Activated T-cell treated with anti-CD3 and anti-CD28 coated beads, Interleukin-2, amount 50 U/mL, for 4 hours (primary cell): ENCODE results near the gene ACD. TPM values are rescaled to one million over a fixed set of nuclear protein-coding genes. Genes with fewer than 3 reads are reported as not detected.

ENCODE experiments used
- ATAC-seq, 2 donors: fragments of 200-7000 bp; cut with Tn5 transposase; one replicate each; pipeline ENCODE4 v1.10.0; 2021
- DNase-seq: peaks from one replicate; pipeline ENCODE4 v3.0.0-alpha.2; 2020
- H3K27me3 Mint-ChIP-seq: one replicate; pipeline ENCODE4 v1.8.0; 2021; ENCODE audit warnings: low read depth, mixed read lengths
- H3K36me3 Mint-ChIP-seq: one replicate; pipeline ENCODE4 v1.8.0; 2022; ENCODE audit warnings: mixed read lengths; ENCODE audit not compliant: insufficient read depth
- H3K4me1 Mint-ChIP-seq: one replicate; pipeline ENCODE4 v1.8.0; 2021; ENCODE audit warnings: low read depth, mixed read lengths
- H3K4me3 Mint-ChIP-seq: one replicate; pipeline ENCODE4 v1.8.0; 2021; ENCODE audit warnings: mild to moderate bottlenecking, moderate library complexity, mixed read lengths
- H3K9me3 Mint-ChIP-seq: one replicate; pipeline ENCODE4 v1.8.0; 2021; ENCODE audit warnings: mixed read lengths
- total RNA-seq, 3 donors: library from RNA; stranded (reverse); gene quantifications; one replicate each; pipeline ENCODE4 v1.2.1, GENCODE V29; 2021

ACD gene
- total RNA-seq, 3 donors from 2014 or later, result 87.5 to 89.7 (median 89.4) TPM

DNA sequence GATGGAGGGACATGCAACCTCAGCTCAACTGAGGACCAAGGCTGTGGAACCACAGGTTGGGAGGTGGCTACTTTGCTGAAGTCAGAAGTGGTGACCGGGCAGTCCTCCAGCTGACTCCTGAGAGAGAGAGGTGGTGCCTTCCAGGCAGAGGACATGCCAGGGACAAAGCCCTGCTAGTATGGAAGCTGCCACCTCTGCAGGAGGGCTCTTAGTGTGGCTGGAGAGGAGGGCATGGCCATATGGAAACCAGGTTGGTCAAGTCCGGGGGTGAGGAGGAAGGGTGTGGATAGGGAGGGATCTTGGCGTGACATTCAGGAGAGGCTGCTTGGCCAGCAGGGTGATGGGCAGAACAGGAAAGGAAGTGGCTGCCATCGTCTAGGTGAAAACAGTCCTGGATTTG, 12.2 kb upstream of the ACD start:
- no peak for ATAC-seq
- H3K4me3 Mint-ChIP-seq, result no peak overlapping the region
- H3K9me3 Mint-ChIP-seq, result no peaks in the 10 kb centered on the region

DNA sequence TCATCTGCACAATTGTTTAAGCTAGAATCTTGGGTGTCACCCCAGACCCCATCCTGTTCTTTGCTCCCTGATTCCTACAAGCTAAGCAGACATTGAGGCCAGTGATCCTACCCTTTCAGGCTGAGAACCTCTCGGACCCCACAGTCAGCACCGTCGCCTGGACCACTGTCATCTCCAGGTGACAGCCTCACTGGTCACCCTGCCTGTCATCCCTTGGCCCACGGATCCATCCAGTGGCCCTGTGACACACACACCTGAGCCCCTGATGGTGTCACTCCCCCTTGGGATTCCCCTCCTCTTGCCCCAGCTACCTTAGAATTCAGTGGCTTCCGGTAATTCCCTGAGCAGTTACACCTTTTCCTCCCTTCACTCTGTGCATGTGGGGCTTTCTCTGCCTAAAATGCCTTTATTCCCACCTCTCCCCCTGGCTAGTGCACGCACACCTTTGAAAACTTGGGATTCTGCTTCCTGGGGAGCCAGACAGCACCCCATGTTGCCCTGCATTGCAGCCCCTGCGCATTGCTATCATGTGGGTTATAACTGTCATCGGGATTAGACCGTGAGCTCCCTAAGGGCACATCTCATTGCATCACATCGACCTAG, 9.5 kb upstream of the ACD start:
- Mint-ChIP-seq H3K27me3 (no peaks in the 10 kb centered on the region), H3K4me3 (no peak overlapping the region), H3K9me3 (no peaks in the 10 kb centered on the region), H3K36me3 (no peaks in the 10 kb centered on the region), H3K4me1 (peaks cover 18% of the 10 kb centered on the region)
- DNase-seq, result no peak
- no peak for ATAC-seq

More for the DNA sequence above, 12.2 kb upstream of the ACD start:
- H3K36me3 Mint-ChIP-seq, result no peaks in the 10 kb centered on the region
- H3K4me1 Mint-ChIP-seq, result peaks cover 10% of the 10 kb centered on the region
- no peak for DNase-seq
- H3K27me3 Mint-ChIP-seq, result no peaks in the 10 kb centered on the region

DNA sequence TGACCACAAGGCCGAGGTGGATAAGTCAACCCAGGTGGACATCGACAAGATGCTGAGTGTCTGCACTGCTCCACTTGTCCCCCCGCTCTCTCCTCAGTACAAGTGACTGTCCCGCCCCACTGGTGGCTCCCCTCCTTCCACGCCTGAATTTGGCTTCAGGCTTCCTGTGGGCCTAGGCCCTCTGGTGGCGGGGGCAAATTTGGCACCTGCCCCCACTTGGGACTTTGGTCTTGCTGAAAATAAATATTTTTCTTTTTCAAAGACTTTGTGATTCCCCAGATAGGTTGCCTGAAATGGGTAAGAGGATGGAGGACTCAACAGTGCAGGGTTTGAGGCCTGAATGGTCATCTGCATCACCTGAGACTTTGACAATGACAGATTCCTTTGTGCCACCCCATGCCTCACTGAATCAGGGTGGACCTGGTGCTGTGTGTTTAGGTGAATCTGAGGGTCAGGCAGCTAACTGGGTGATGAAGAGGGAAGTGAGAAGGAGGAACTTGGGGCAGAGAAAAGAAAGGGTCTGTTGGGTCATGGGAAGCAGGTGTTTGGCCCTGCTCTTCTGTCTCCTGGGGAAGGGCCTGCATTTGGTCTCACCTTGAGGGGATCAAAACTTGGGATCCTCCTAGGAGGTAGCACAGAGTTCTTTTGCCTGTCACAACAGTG, 8.6 kb upstream of the ACD start:
- H3K27me3 Mint-ChIP-seq, result no peaks in the 10 kb centered on the region
- H3K4me1 Mint-ChIP-seq, result peaks cover 20% of the 10 kb centered on the region
- peaks cover 2% of the 10 kb centered on the region for H3K36me3 Mint-ChIP-seq
- DNase-seq (no peak), ATAC-seq (peak in 1 of 2 donors; percentile 8)
- H3K9me3 Mint-ChIP-seq, result no peaks in the 10 kb centered on the region
- peak overlapping the region; percentile 29 for H3K4me3 Mint-ChIP-seq

DNA sequence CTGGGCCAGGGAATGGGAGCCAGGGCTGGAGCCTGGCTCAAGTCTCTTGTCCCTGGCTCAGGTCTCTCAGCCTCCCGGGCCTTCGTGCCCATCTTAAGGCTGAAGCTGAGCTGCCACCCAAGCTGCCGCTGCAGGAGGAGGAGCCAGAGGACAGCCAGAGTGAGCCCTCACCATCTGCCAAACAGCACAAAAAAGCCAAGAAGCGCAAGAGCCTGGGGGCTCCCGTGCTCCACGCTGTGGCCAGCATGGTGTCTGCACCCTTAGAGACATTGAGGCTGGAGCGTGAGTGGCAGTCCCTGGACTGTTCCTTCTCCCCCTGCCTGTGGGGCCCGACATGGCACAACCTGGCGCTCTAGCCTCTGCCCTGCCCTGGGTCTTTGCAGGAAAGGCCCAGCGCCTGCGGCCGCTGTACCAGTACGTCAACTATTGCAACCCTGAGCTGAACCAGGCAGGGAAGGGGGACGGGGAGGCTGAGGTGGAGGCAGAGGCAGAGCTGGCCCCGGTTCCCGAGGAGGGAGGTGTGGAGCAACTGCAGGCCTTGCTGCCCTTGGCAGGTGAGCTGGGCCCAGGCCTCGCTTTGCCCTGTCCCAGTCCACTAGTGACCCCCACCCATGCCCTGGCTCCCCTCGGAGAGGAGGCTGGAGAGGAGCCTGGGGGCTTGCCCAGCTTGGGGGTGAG, 7.9 kb upstream of the ACD start:
- Mint-ChIP-seq H3K36me3 (peaks cover 2% of the 10 kb centered on the region), H3K4me3 (peak overlapping the region; percentile 82), H3K4me1 (peaks cover 20% of the 10 kb centered on the region), H3K9me3 (no peaks in the 10 kb centered on the region), H3K27me3 (no peaks in the 10 kb centered on the region)
- ATAC-seq (peak; percentile 85 to 86), DNase-seq (peak; percentile 75)

DNA sequence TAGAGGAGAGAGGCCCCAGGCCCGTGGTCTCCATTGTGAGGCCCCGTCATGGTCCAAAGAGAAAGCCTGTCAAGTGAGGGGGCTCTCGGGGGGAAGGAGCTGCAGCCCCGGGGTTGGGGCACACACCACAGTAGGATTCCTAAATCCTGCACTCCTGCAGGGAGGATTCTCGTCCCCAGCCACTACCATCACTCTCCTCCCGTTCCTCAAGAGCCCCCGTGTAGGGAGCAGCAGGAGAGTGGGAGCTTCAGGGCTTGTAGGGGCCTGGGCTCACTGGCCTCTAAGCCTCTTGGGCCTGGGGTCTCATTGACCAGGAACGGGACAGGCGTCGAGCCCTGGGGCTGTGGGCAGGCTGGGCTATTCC, 7.4 kb upstream of the ACD start:
- DNase-seq (no peak), ATAC-seq (no peak)
- Mint-ChIP-seq H3K4me3 (peak overlapping the region; percentile 82), H3K36me3 (peaks cover 2% of the 10 kb centered on the region), H3K9me3 (no peaks in the 10 kb centered on the region), H3K4me1 (peaks cover 18% of the 10 kb centered on the region), H3K27me3 (no peaks in the 10 kb centered on the region)

DNA sequence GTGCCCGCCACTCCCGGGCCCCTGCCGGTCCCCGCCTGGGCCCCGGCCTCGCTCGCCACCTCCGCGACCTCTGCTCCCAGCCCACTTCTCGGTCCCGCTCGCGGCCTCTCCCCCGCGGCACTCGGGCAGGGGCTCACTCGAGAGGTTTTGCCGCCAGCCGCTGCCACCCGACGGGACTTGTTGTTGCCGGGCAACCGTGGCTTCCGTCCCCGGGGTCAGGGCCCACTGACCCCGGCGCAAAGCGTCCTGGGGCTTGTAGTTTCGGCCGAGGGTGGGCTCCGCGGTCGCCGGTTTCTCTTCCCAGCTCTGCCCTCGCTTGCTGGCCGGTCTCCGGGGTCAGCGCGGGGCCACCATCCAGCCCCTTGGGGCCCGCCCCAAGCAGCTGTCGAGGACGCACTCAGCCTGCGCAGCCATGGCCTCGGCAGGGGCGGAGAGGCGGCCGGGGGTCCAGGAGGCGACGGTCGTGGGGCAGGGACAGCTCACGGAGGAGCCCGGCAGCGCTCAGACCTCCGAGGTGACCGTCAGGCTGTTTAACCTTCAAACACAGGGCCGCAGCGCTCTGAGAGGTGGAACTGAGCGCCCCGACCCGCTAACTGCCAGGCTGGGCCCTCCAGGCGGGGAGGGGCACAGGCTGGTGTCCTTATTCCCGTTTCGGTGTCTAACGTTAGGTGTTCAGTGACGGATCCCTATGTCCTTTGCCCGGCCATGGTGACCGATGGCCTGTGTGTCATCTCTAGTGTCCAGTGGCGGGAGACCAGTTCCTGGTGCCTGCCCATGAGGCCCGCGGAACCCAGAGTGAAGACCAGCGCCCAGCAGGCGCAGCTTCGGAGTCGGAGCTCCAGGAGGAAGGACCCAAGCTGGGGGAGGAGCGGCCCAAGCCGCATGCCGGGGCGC, 6.7 kb upstream of the ACD start, which contains the start of the genes C16orf86 and ENKD1:
Gene C16orf86 (plus strand): TSS at position 256 of the 894 bp plus-strand sequence. CDS start 157 bp downstream, at position 413.
Gene ENKD1 (minus strand): TSS at position 192 of the 894 bp plus-strand sequence. CDS start 308 bp downstream, outside the sequence.
- Mint-ChIP-seq H3K4me1 (peaks cover 18% of the 10 kb centered on the region), H3K9me3 (no peaks in the 10 kb centered on the region), H3K27me3 (no peaks in the 10 kb centered on the region), H3K4me3 (peak within 1 kb of the TSS; percentile 82), H3K36me3 (peaks cover 2% of the 10 kb centered on the region)
- DNase-seq (peak; percentile 74), ATAC-seq (peak; percentile 73 to 80)

DNA sequence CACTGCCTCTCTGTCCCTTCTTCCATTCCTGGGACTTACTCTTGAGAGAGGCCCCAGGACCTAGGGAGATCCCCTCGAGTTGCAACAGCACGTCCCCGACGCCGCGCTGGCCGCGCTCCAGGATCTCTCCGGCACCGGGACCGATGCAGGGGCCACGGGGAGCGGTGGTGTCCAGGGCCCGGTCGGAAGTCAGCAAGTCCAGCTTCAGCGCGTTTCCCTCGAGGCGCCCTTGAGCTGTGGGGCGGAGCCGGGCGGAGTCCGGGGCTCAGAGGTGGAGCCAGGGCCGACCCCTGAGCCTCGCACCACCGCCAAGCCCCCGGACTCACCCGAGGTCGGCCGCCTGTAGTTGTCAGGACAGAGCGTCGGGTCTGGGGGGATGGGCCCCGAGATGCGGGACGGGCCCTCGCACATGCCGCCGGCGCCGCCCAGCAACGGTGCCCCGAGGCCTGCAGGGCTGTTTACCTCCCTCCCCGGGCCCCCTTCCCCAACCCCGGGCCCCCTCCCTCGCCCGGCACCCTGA, 6.0 kb upstream of the ACD start:
- peaks cover 2% of the 10 kb centered on the region for H3K36me3 Mint-ChIP-seq
- H3K27me3 Mint-ChIP-seq, result no peaks in the 10 kb centered on the region

DNA sequence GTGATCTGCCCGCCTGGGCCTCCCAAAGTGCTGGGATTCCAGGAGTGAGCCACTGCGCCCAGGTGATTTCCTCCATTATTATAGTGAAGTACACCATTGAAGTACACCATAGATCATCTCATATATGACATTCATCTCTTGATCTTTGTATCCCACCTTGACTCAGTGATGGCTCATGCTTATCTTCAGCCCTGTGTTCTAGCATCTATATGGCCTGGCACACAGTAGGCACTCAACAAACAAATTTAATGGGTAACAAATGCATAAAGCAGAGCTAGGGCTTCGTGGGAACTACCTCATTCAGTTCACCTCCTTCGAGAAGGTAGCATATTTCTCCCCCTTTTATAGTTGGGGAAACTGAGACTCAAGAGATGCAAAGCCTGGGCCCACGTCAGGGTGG, 5.5 kb upstream of the ACD start:
- no peaks in the 10 kb centered on the region for H3K9me3 Mint-ChIP-seq
- peaks cover 2% of the 10 kb centered on the region for H3K36me3 Mint-ChIP-seq
- peaks cover 26% of the 10 kb centered on the region for H3K4me1 Mint-ChIP-seq
- ATAC-seq, result no peak
- DNase-seq, result no peak
- H3K4me3 Mint-ChIP-seq, result peak overlapping the region; percentile 77
- H3K27me3 Mint-ChIP-seq, result no peaks in the 10 kb centered on the region

More for the DNA sequence above, 6.0 kb upstream of the ACD start:
- Mint-ChIP-seq H3K4me1 (peaks cover 25% of the 10 kb centered on the region), H3K9me3 (no peaks in the 10 kb centered on the region), H3K4me3 (peak overlapping the region; percentile 77)
- DNase-seq (no peak), ATAC-seq (peak; percentile 6 to 9)

DNA sequence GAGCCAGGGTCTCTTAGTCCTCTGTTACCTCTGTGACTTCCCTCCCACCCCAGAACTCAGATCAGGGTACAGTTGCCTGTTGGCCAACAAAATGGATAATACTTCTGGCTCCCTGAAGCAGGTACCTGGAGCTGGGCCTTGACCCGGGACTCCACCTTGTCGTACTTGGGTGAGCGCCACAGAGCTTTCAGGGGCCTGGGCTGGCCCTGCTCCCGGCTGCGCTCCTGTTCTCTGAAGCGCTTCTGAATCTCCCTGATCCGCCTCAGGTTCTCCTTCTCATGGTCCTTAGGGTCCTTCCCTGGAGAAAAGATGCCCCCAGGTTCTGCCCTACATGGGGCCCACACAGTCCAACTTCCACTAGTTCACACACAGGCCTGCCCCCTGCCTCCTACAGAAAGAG, 4.8 kb upstream of the ACD start:
- H3K36me3 Mint-ChIP-seq, result peaks cover 2% of the 10 kb centered on the region
- ATAC-seq, result no peak
- DNase-seq, result no peak
- peak overlapping the region; percentile 33 for H3K4me3 Mint-ChIP-seq
- no peaks in the 10 kb centered on the region for H3K9me3 Mint-ChIP-seq
- peaks cover 26% of the 10 kb centered on the region for H3K4me1 Mint-ChIP-seq
- H3K27me3 Mint-ChIP-seq, result no peaks in the 10 kb centered on the region

DNA sequence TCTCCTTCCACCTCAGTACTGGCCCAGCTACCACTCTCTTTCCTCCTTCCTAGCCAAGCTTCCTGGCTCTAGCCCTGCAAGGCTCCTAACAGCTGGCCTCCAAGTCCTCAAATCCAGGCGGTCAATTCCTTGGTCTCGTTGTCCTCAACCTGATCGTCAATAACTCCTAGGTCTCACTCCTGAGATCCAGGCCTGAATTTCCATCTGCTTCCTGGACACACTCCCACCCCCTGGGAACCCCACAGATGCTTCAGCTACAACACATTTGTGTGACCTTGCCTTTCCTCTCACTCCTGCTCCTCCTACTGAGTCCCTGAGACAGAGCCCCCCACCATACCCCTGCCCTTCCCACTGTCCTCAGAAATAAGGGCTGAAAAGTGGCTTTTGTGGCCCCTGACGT, 4.2 kb upstream of the ACD start:
- Mint-ChIP-seq H3K9me3 (no peaks in the 10 kb centered on the region), H3K27me3 (no peaks in the 10 kb centered on the region), H3K4me3 (peak overlapping the region; percentile 33), H3K36me3 (peaks cover 2% of the 10 kb centered on the region), H3K4me1 (peaks cover 26% of the 10 kb centered on the region)
- ATAC-seq, result no peak
- DNase-seq, result no peak

DNA sequence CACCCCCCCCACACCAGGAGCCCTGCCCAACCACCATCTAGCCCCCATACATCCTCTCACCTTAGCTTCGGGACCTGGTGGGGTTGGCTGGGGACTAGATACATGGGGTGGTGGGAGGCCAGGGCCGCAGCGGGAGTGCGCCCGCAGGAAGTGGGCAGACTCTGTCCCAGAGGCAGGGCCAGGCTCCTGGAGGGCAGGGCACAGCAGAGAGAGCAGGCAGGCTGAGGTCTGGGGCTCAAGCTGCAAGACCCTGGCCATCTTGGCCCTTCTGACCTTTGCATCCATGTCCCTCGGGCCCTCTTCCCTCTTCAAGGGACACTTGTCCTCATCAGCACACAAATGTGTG, 3.8 kb upstream of the ACD start:
- no peak for ATAC-seq
- H3K4me1 Mint-ChIP-seq, result peaks cover 28% of the 10 kb centered on the region
- no peaks in the 10 kb centered on the region for H3K27me3 Mint-ChIP-seq
- H3K36me3 Mint-ChIP-seq, result peaks cover 2% of the 10 kb centered on the region
- DNase-seq, result no peak
- no peaks in the 10 kb centered on the region for H3K9me3 Mint-ChIP-seq
- H3K4me3 Mint-ChIP-seq, result no peak overlapping the region

DNA sequence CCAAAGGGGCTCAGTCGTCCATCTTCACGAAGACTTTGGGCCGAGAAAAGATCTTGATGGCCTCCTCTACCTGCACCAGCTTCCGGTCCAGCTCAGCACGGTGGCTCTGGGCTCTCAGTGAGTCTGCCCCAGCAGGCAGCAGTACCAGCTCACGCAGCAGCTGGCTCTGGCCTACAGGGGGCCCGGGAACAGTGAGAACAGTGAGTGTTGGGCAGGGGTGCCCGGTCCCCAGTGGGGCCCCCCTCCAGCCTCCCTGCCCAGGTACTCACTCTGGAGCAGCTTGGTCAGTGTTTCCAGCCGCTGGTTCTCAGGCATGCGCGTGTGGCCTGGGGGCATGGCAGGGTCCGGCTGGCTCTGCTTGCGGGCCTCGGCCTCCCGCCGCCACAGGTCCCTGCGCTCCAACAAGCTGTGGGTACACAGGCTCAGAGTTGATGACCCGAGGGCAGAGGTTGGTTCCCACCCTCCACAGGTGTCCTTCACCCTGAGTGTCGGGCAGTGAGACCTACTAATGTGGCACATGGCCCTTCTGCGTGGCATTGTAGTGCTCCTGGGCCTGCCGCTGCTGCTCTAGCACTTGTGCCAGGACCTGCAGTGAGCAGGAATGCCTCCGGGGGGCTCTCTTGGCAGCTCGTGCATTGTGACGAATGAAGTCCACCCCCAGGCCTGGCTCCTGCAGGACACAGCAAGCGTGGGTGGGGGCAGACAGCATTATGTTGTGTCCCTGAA, 3.3 kb upstream of the ACD start:
- H3K36me3 Mint-ChIP-seq, result peaks cover 2% of the 10 kb centered on the region
- no peak for DNase-seq
- H3K9me3 Mint-ChIP-seq, result no peaks in the 10 kb centered on the region
- no peaks in the 10 kb centered on the region for H3K27me3 Mint-ChIP-seq
- ATAC-seq, result no peak
- H3K4me1 Mint-ChIP-seq, result peaks cover 30% of the 10 kb centered on the region
- H3K4me3 Mint-ChIP-seq, result no peak overlapping the region

DNA sequence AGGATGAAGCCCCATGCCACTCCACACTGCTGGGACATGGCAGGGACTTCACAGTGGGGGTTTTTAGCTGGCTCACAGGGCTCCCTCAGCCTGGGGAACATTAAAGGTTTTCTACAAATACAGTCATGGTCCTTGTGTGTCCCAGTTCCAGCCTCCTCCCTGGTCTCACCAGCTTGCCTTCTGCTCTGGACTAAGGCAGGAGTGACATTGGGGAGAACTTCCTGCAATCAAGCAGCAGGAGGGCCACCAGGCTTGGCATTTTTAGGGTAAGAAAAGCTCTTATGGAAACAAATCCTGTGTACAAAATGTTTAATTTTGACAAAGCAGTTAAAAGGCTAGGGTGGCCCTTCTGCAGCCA, 2.6 kb upstream of the ACD start:
- no peak for DNase-seq
- H3K27me3 Mint-ChIP-seq, result no peaks in the 10 kb centered on the region
- no peak for ATAC-seq
- H3K9me3 Mint-ChIP-seq, result no peaks in the 10 kb centered on the region
- H3K36me3 Mint-ChIP-seq, result peaks cover 2% of the 10 kb centered on the region
- no peak overlapping the region for H3K4me3 Mint-ChIP-seq
- H3K4me1 Mint-ChIP-seq, result peaks cover 28% of the 10 kb centered on the region
